Thyroid gland (tissue), 4 donors: ENCODE results near the gene DUOX2. TPM values are rescaled to one million over a fixed set of nuclear protein-coding genes. Genes with fewer than 3 reads are reported as not detected.
A peak's percentile ranks its signal among the peaks of the same experiment; 100 is the strongest.
"Not testable (repeated sequence)": the region's sequence is repeated elsewhere in the genome, so short reads cannot be mapped to it uniquely, and the experiment has no call there.

Source experiments
- DNase-seq, 2 donors: peaks; one replicate each; pipeline ENCODE4 v3.0.0-alpha.2; 2019
- H3K27ac ChIP-seq, 3 donors: fragments of 200-600 bp; sonication (generic); 1 replicate in 2 of 3; 2 replicates in 1 of 3; pipeline ENCODE4 v1.5.1; 2016 to 2019; ENCODE audit warnings: mild to moderate bottlenecking in 1 of 3, moderate library complexity in 1 of 3
- H3K27me3 ChIP-seq: fragments of 200-600 bp; sonication (generic); one replicate; pipeline ENCODE4 v1.5.1; 2019
- H3K36me3 ChIP-seq, 2 donors: fragments of 200-600 bp; sonication (generic); one replicate each; pipeline ENCODE4 v1.5.1; 2016 to 2019
- H3K4me1 ChIP-seq, 2 donors: fragments of 200-600 bp; sonication (generic); one replicate each; pipeline ENCODE4 v1.5.1; 2017 to 2019
- H3K4me3 ChIP-seq, 3 donors: fragments of 200-600 bp; sonication (generic); replicated peaks in 1 of 3; 1 replicate in 2 of 3; 2 replicates in 1 of 3; pipeline ENCODE4 v1.5.1; 2016; ENCODE audit warnings: mild to moderate bottlenecking in 1 of 3
- H3K9me3 ChIP-seq: fragments of 200-600 bp; sonication (generic); one replicate; pipeline ENCODE4 v1.5.1; 2017
- POLR2A ChIP-seq, 2 donors: fragments of 450-650 bp; IDR thresholded peaks; one replicate each; pipeline ENCODE4 v1.6.1; 2017; ENCODE audit warnings: antibody characterized with exemption in 2 of 2, mild to moderate bottlenecking in 2 of 2, moderate library complexity in 1 of 2
- WGBS, 2 donors: methylation state at CpG; one replicate each; pipeline ENCODE4 v1.1.5; 2017; 5-methylcytosine and 5-hydroxymethylcytosine counted together
- intact Hi-C: fragments of 100-400 bp; cut with DNase I; formaldehyde crosslinking; loops from one replicate; pipeline ENCODE4 v1.15.1; 2023
- total RNA-seq, 4 donors: library from RNA; depleted of rRNA; stranded (reverse); fragments of >200 nt; gene quantifications; one replicate each; pipeline ENCODE4 v1.2.3, GENCODE V29; 2016
- TF ChIP-seq, protein P1 (sequence below), 6 experiments: fragments of 200-600 bp in 3 of 6; fragments of 450-650 bp in 3 of 6; sonication (generic) in 3 of 6; IDR thresholded peaks; one replicate each; pipeline ENCODE4 v1.5.1; 2016 to 2019; ENCODE audit warnings: antibody characterized with exemption in 6 of 6, mild to moderate bottlenecking in 2 of 6, inconsistent platforms in 1 of 6, moderate library complexity in 1 of 6

Gene DUOX2
- total RNA-seq, 4 donors from 2014 or later = 44.5 to 238 (median 152) TPM

DNA sequence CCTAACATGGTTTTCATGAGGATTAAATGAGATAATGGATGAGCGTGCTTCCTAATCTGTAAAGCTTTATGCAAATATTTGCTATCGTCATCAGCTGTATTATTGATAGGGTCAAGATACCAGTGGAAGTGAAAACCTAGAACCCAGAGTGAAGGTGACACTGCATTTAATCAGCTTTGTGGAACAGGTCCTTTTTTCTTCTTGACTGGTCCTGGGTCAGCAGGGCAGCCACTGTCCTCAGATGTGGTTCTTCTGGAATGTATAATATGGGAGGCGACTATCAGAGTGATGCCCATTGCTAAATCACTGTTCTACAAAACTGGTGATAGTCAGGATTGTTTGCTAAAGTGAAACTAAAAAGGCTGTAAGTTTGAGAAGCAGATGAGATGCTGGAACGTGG, 49.6 kb downstream of the DUOX2 start:
- peaks cover 7 to 10% of the 10 kb centered on the region in 2 donors for H3K4me1 ChIP-seq
- H3K36me3 ChIP-seq = peaks cover 7 to 16% of the 10 kb centered on the region in 2 donors
- H3K4me3 ChIP-seq = no peak overlapping the region
- H3K9me3 ChIP-seq = no peaks in the 10 kb centered on the region
- H3K27me3 ChIP-seq = no peaks in the 10 kb centered on the region
- intact Hi-C loops = no loop called here
- TF ChIP-seq, protein P1, sequence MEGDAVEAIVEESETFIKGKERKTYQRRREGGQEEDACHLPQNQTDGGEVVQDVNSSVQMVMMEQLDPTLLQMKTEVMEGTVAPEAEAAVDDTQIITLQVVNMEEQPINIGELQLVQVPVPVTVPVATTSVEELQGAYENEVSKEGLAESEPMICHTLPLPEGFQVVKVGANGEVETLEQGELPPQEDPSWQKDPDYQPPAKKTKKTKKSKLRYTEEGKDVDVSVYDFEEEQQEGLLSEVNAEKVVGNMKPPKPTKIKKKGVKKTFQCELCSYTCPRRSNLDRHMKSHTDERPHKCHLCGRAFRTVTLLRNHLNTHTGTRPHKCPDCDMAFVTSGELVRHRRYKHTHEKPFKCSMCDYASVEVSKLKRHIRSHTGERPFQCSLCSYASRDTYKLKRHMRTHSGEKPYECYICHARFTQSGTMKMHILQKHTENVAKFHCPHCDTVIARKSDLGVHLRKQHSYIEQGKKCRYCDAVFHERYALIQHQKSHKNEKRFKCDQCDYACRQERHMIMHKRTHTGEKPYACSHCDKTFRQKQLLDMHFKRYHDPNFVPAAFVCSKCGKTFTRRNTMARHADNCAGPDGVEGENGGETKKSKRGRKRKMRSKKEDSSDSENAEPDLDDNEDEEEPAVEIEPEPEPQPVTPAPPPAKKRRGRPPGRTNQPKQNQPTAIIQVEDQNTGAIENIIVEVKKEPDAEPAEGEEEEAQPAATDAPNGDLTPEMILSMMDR (IDR thresholded peaks at IDR 0.05) = no peak
- no peak for TF ChIP-seq POLR2A (IDR thresholded peaks at IDR 0.05)
- peak overlapping the region in 2 of 3 donors; percentile 7 to 26 for H3K27ac ChIP-seq
- 92 to 95% methylated on average over 4 of the region's 4 CpGs for WGBS, 2 donors
- no peak for DNase-seq

DNA sequence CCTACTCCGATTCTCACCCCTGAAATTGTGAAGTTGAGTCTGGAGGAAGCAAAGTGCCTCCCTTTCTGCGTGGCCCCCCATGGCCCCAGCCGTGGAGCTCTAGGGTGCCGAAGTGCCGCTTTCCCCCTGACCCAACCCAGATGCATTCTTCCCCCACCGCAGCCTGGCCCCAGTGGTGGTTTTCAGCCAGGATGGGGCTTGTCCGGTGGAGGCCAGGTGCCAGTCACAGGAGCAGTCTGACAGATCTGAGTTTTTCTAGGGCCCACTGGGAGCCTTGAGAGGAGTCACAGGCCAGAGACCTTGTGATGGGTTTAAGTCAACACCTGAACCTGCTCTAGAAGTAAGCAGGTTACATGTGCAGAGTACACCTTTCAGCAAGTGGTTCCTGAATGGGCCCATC, 51.7 kb downstream of the DUOX2 start:
- H3K4me1 ChIP-seq, H3K4me3 ChIP-seq, H3K9me3 ChIP-seq, H3K36me3 ChIP-seq, intact Hi-C loops, H3K27me3 ChIP-seq: not testable (repeated sequence)
- 80% methylated on average over 6 of the region's 7 CpGs; no CpG with 5 or more reads in 1 of the 2 donors for WGBS, 2 donors
- DNase-seq = peak; percentile 64 to 78
- H3K27ac ChIP-seq = peak overlapping the region in 2 of 3 donors; percentile 63 to 73

DNA sequence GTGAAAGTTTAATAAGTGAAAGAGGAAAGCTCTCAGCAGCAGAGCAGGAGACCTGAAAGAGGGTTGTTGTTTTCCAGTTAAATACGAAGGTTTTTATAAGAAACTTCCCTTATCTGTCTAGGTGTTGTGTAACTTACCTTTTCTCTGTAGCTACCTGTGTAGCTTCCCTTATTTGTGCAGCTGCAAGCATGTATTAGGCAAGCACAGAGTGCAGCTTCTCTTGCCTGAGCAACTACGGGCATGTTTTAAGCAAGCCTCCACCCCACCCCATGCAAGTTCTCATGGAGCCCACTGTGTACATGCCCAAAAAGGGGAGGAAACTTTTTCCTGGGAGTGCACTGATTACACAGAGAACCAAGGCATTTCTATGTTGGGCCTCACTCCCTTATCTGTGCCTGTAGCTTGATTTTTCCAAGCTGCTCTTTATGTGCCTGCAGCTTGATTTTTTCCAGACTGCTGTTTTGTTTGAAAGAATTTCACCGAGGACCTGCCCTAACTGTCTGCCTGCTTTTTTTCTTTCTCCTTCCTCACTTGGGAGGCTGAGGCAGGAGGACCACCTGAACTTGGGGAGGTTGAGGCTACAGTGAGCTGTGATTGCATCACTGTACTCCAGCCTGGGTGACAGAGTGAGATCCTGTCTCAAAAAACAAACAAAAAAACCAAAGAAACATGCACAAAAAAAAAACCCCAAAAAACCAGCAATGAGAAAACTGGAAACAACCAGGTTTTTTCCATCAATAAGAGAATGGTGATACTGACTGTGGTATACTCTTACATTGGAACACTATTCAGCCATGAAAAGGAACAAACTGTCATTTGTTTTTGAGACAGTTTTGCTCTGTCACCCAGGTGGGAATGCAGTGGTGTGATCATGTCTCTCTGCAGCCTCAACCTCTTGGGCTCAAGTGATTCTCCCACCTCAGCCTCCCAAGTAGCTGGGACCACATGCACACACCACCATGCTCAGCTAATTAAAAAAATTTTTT, 55.0 kb downstream of the DUOX2 start:
- WGBS, 2 donors = 99% methylated on average over 3 of the region's 3 CpGs
- intact Hi-C loops, H3K4me1 ChIP-seq, H3K27ac ChIP-seq, DNase-seq, H3K4me3 ChIP-seq, H3K36me3 ChIP-seq, H3K27me3 ChIP-seq, H3K9me3 ChIP-seq: not testable (repeated sequence)

DNA sequence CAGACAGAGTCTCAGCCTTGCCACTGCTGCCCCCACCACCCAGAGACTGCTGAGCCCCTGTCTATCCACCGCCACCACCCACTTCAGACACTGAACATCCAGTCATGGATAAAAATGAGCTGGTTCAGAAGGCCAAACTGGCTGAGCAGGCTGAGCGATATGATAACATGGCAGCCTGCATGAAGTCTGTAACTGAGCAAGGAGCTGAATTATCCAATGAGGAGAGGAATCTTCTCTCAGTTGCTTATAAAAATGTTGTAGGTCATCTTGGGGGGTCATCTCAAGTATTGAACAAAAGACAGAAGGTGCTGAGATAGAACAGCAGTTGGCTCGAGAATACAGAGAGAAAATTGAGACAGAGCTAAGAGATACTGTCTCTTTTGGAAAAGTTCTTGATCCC, 61.3 kb downstream of the DUOX2 start:
- H3K4me3 ChIP-seq, H3K27me3 ChIP-seq, intact Hi-C loops, H3K27ac ChIP-seq, H3K4me1 ChIP-seq, H3K9me3 ChIP-seq, DNase-seq: not testable (repeated sequence)
- H3K36me3 ChIP-seq = peaks cover 9 to 13% of the 10 kb centered on the region in 2 donors
- 93 to 97% methylated on average over 3 of the region's 3 CpGs for WGBS, 2 donors

DNA sequence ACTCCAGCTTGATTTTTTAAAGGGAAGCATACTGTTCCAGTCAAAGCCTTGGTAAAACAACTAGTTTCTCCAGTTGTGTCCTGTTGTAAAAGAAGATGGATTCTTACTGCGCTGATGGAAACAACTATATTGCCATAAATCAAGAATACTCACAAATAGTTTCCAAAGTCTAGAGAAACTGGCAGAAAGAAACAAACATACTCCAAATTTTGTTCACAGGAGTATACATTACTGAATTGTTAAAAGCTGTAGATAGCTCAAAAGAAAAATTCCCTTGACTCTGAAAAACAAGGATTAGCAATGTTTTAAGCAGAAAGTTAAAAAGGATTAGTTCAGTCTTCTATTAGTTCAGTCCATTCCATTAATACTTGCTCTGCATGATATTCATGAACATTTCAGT, 63.4 kb downstream of the DUOX2 start:
- H3K36me3 ChIP-seq = peaks cover 20 to 21% of the 10 kb centered on the region in 2 donors
- TF ChIP-seq, protein P1 (IDR thresholded peaks at IDR 0.05) = no peak
- no peak for TF ChIP-seq POLR2A (IDR thresholded peaks at IDR 0.05)
- no peak for DNase-seq
- H3K27ac ChIP-seq = no peak overlapping the region
- no peaks in the 10 kb centered on the region for H3K4me1 ChIP-seq
- H3K4me3 ChIP-seq = no peak overlapping the region
- 97 to 98% methylated on average over 1 of the region's 1 CpG for WGBS, 2 donors
- intact Hi-C loops = no loop called here
- H3K9me3 ChIP-seq = no peaks in the 10 kb centered on the region
- H3K27me3 ChIP-seq = no peaks in the 10 kb centered on the region

DNA sequence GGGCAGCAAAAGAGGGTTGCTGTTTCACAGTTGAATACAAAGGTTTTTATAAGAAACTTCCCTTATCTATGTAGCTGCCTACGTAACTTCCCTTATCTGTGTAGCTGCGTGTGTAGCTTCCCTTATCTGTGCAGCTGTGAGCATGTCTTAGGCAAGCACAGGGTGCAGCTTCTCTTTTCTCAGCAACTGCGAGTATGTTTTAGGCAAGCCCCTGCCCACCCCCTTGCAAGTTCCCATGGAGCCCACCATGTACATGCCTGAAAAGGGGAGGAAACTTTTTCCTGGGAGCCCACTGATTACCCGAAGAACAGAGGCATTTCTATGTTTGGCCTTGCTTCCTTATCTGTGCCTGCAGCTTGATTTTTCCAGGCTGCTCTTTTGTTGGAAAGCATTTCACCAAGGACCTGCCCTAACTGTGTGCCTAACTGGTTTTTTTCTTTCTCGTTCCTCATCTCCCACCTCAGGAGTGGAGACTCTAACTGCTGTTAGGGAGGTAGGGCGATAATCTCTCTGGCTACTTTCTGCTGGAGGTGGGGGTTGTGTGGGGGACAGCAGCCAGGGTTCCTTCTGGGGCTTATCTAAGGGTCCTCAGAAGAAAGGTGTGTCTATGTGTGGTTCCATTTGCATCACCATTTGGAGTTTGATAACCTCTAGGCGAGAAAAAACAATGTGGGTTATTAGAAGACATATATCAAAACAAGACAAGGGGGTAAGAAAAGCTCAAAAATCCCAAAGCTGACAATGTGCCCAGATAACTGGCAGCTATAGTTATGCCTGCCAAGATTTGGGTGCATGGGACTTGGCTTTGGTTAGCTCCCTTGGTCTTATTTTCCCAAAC, 65.0 kb downstream of the DUOX2 start:
- no peak overlapping the region for H3K4me3 ChIP-seq
- TF ChIP-seq, protein P1 (IDR thresholded peaks at IDR 0.05) = no peak
- TF ChIP-seq POLR2A (IDR thresholded peaks at IDR 0.05) = no peak
- H3K36me3 ChIP-seq = peaks cover 20 to 27% of the 10 kb centered on the region in 2 donors
- WGBS, 2 donors = 92 to 93% methylated on average over 7 of the region's 7 CpGs
- no peak for DNase-seq
- H3K4me1 ChIP-seq = no peaks in the 10 kb centered on the region
- H3K9me3 ChIP-seq = no peaks in the 10 kb centered on the region
- intact Hi-C loops = no loop called here
- no peaks in the 10 kb centered on the region for H3K27me3 ChIP-seq
- H3K27ac ChIP-seq = peak overlapping the region in 1 of 3 donors; percentile 28

DNA sequence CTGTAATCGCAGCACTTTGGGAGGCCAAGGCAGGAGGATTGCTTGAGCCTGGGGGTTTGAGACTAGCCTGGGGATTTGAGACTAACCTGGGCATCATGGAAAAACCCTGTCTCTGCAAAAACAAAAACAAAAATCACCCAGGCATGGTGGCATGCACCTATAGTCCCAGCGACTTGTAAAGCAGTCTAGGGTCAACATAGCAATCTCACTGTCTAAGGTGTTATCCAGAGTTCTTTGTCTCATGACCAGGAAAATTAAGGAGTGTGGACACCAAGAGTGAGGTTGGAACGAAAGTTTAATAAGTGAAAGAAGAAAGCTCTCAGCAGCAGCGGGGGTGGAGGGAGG, 65.6 kb downstream of the DUOX2 start:
- 90 to 92% methylated on average over 4 of the region's 4 CpGs for WGBS, 2 donors
- H3K9me3 ChIP-seq, H3K4me3 ChIP-seq, DNase-seq, H3K27me3 ChIP-seq, intact Hi-C loops, H3K4me1 ChIP-seq: not testable (repeated sequence)
- peak overlapping the region in 1 of 3 donors; percentile 28 for H3K27ac ChIP-seq
- H3K36me3 ChIP-seq = peaks cover 20 to 27% of the 10 kb centered on the region in 2 donors

DNA sequence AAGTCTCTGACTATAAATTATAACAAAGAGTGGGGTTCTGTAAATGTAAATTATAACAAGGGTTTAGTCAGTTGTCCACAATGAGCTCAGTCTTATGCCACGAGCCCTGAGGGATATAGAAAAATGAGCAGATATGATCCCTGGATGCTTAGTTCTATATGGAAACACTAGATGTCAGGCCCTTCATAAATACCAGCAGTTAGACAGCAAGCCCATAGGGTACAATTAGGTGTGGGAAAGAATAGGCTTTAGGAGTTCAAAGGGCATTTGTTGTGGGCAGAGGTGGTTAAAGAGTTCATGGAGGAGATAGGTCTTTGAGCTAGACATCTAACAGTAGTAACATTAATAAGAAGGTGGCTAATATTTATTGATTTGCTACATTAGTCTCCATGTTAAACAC, 69.7 kb downstream of the DUOX2 start:
- WGBS, 2 donors = no CpG with 5 or more reads among the region's 1 CpG
- H3K4me1 ChIP-seq, DNase-seq, intact Hi-C loops, H3K27ac ChIP-seq, H3K4me3 ChIP-seq, H3K27me3 ChIP-seq, H3K9me3 ChIP-seq: not testable (repeated sequence)
- peaks cover 20 to 27% of the 10 kb centered on the region in 2 donors for H3K36me3 ChIP-seq

DNA sequence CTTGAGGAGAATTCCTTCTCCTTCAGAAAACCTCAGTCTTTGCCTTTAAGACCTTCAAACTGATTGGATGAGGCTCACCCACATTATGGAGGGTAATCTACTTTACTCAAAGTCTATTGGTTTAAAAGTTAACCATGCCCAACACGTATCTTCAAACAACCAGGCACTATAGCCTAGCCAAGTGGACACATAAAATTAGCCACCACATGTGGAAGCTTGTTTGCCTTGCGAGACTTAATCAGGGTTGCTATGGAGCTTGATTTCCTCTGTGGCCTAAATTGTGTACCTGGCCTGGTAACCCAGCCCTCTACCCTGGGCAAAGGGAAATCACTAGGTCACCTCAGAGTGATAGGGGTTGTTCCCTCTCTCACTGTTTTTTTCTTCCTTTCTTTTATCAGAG, 71.1 kb downstream of the DUOX2 start:
- DNase-seq, intact Hi-C loops, H3K27ac ChIP-seq, H3K4me3 ChIP-seq, H3K9me3 ChIP-seq, H3K27me3 ChIP-seq: not testable (repeated sequence)
- Histone ChIP-seq H3K36me3 (peaks cover 7 to 20% of the 10 kb centered on the region in 2 donors), H3K4me1 (peaks cover 13 to 15% of the 10 kb centered on the region in 2 donors)
- whole genome bisulfite sequencing, 2 donors = 100% methylated on average over 2 of the region's 2 CpGs; no CpG with 5 or more reads in 1 of the 2 donors
